ENCODE measurements around the gene ZNRF1. TPM values are rescaled to one million over a fixed set of nuclear protein-coding genes. Genes with fewer than 3 reads are reported as not detected.
A peak's percentile ranks its signal among the peaks of the same experiment; 100 is the strongest.

ZNRF1 gene
- total RNA-seq, 3 donors from 2014 or later (not counting 1 experiment from before 2014, with no cell fraction given) = 2.4 to 5.1 (median 3.4) TPM

- peaks cover 24 to 45% of the 10 kb centered on the region in 2 donors for H3K27me3 Mint-ChIP-seq (ENCODE audit: low read depth in 2 of 2)
- peaks cover 0 to 20% of the 10 kb centered on the region in 2 donors for H3K4me1 Mint-ChIP-seq
- H3K4me3 ChIP-seq (ENCODE audit: low read length) = no peak overlapping the region
- H3K9me3 Mint-ChIP-seq = no peaks in the 10 kb centered on the region
- no peaks in the 10 kb centered on the region for H3K36me3 Mint-ChIP-seq
- peaks cover 6% of the 10 kb centered on the region for H3K27me3 ChIP-seq (ENCODE audit: control insufficient read depth, insufficient read depth, low read length)
- H3K4me1 ChIP-seq (ENCODE audit: control insufficient read depth, insufficient read depth, low read length) = peaks cover 49% of the 10 kb centered on the region
- H3K36me3 ChIP-seq (ENCODE audit: control insufficient read depth, insufficient read depth, low read length) = no peaks in the 10 kb centered on the region
- 52% methylated on average over 26 of the region's 27 CpGs for WGBS (ENCODE audit: insufficient coverage)
- TF ChIP-seq, protein P1, sequence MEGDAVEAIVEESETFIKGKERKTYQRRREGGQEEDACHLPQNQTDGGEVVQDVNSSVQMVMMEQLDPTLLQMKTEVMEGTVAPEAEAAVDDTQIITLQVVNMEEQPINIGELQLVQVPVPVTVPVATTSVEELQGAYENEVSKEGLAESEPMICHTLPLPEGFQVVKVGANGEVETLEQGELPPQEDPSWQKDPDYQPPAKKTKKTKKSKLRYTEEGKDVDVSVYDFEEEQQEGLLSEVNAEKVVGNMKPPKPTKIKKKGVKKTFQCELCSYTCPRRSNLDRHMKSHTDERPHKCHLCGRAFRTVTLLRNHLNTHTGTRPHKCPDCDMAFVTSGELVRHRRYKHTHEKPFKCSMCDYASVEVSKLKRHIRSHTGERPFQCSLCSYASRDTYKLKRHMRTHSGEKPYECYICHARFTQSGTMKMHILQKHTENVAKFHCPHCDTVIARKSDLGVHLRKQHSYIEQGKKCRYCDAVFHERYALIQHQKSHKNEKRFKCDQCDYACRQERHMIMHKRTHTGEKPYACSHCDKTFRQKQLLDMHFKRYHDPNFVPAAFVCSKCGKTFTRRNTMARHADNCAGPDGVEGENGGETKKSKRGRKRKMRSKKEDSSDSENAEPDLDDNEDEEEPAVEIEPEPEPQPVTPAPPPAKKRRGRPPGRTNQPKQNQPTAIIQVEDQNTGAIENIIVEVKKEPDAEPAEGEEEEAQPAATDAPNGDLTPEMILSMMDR (IDR thresholded peaks at IDR 0.05) = no peak
- peak in 1 of 3 donors; percentile 33 for ATAC-seq
- DNase-seq = peak in 1 of 2 donors; percentile 78
- intact Hi-C loops (cut with micrococcal nuclease) = no loop called here
- no peak overlapping the region for H3K27ac Mint-ChIP-seq
- no peak overlapping the region for H3K27ac ChIP-seq (ENCODE audit: low read length)
- H3K4me3 Mint-ChIP-seq = no peak overlapping the region
- H3K9me3 ChIP-seq (ENCODE audit: control insufficient read depth, insufficient read depth, low read length) = no peaks in the 10 kb centered on the region
These were observed 110.2 kb downstream of the ZNRF1 start for GRCh38 chr16:75108792-75109731.

DNA sequence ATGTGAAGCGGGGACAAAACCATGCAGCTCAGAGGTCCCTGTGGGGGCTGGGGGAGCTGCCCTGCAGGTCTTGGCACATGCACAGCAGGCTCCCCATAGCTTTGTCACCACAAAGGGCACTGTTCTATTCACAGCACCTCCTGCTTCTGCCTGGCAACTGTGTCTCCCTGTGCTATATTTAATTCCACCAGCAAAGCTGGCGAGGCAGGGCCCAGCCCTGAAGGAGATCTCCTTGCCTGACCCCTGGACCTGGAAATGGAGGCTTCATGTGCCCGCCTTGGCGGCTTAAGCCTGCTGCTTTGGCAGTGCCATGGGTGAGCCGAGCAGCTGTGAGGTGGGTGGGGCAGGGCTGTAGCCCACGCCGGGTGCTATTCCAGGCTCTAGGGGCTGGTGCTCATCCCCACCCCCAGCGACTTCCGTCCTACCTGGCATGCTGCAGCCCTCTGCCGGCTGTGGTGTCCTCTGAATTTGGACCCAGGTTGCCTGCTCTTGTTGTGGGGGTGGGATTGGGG lies 111.0 kb downstream of the ZNRF1 start:
- H3K9me3 Mint-ChIP-seq = no peaks in the 10 kb centered on the region
- no peak overlapping the region for H3K27ac ChIP-seq (ENCODE audit: low read length)
- 61% methylated on average over 10 of the region's 10 CpGs for WGBS (ENCODE audit: insufficient coverage)
- no peaks in the 10 kb centered on the region for H3K9me3 ChIP-seq (ENCODE audit: control insufficient read depth, insufficient read depth, low read length)
- H3K27me3 ChIP-seq (ENCODE audit: control insufficient read depth, insufficient read depth, low read length) = peaks cover 6% of the 10 kb centered on the region
- peaks cover 0 to 20% of the 10 kb centered on the region in 2 donors for H3K4me1 Mint-ChIP-seq
- no peak overlapping the region for H3K27ac Mint-ChIP-seq
- peaks cover 24 to 42% of the 10 kb centered on the region in 2 donors for H3K27me3 Mint-ChIP-seq (ENCODE audit: low read depth in 2 of 2)
- no peak overlapping the region for H3K4me3 ChIP-seq (ENCODE audit: low read length)
- ATAC-seq = no peak
- intact Hi-C loops (cut with micrococcal nuclease) = no loop called here
- TF ChIP-seq, protein P1 (IDR thresholded peaks at IDR 0.05) = no peak
- H3K4me3 Mint-ChIP-seq = no peak overlapping the region
- H3K36me3 Mint-ChIP-seq = no peaks in the 10 kb centered on the region
- H3K4me1 ChIP-seq (ENCODE audit: control insufficient read depth, insufficient read depth, low read length) = peaks cover 46% of the 10 kb centered on the region
- no peaks in the 10 kb centered on the region for H3K36me3 ChIP-seq (ENCODE audit: control insufficient read depth, insufficient read depth, low read length)
- peak in 1 of 2 donors; percentile 23 for DNase-seq

GRCh38 chr16:75110637-75111513 lies 112.1 kb downstream of the ZNRF1 start:
- Histone ChIP-seq H3K27ac (ENCODE audit: low read length) (no peak overlapping the region), H3K27me3 (ENCODE audit: control insufficient read depth, insufficient read depth, low read length) (peaks cover 6% of the 10 kb centered on the region)

More at GRCh38 chr16:75110637-75111513, 112.1 kb downstream of the ZNRF1 start:
- H3K36me3 ChIP-seq (ENCODE audit: control insufficient read depth, insufficient read depth, low read length) = no peaks in the 10 kb centered on the region
- Mint-ChIP-seq H3K36me3 (no peaks in the 10 kb centered on the region), H3K4me3 (no peak overlapping the region), H3K4me1 (peaks cover 0 to 20% of the 10 kb centered on the region in 2 donors), H3K9me3 (no peaks in the 10 kb centered on the region), H3K27ac (peak overlapping the region in 1 of 2 donors; percentile 31), H3K27me3 (ENCODE audit: low read depth in 2 of 2) (peaks cover 24 to 42% of the 10 kb centered on the region in 2 donors)
- 33% methylated on average over 28 of the region's 28 CpGs for WGBS (ENCODE audit: insufficient coverage)
- intact Hi-C loops (cut with micrococcal nuclease) = loop anchor here (1.0 kb wide), 3 partner anchors 113 to 402 kb away; no protein-coding TSS in a partner anchor
- H3K4me3 ChIP-seq (ENCODE audit: low read length) = no peak overlapping the region
- DNase-seq = peak; percentile 76 to 92
- TF ChIP-seq, protein P1 (IDR thresholded peaks at IDR 0.05) = peak; percentile 78
- H3K4me1 ChIP-seq (ENCODE audit: control insufficient read depth, insufficient read depth, low read length) = peaks cover 37% of the 10 kb centered on the region
- H3K9me3 ChIP-seq (ENCODE audit: control insufficient read depth, insufficient read depth, low read length) = no peaks in the 10 kb centered on the region
- ATAC-seq = peak; percentile 92 to 99 (median 97)
